Stimulated activated naive B cell treated with anti-CD40 and anti-IgM and Interleukin-4, amounts not matched to agents 10 μg/mL and 1 μg/mL and 100 μg/mL, for 72 hours (primary cell): ENCODE measurements around the gene CHRNA9.
"Not testable (repeated sequence)": the region's sequence is repeated elsewhere in the genome, so short reads cannot be mapped to it uniquely, and the experiment has no call there.

ENCODE experiments used
- ATAC-seq, 2 donors: fragments of 150-1000 bp; cut with Tn5 transposase; replicated peaks; 2 replicates each; pipeline ENCODE4 v1.10.0; 2021; ENCODE audit warnings: moderate library complexity in 1 of 2
- DNase-seq: peaks from one replicate; pipeline ENCODE4 v3.0.0; 2021
- H3K27ac Mint-ChIP-seq: one replicate; pipeline ENCODE4 v1.8.0; 2022; ENCODE audit warnings: mild to moderate bottlenecking, mixed read lengths
- H3K27me3 Mint-ChIP-seq, 2 donors: one replicate each; pipeline ENCODE4 v1.8.0; 2022; ENCODE audit warnings: mixed read lengths in 2 of 2
- H3K36me3 Mint-ChIP-seq, 2 donors: one replicate each; pipeline ENCODE4 v1.8.0; 2022; ENCODE audit warnings: mixed read lengths in 2 of 2, mild to moderate bottlenecking in 1 of 2
- H3K4me1 Mint-ChIP-seq, 2 donors: one replicate each; pipeline ENCODE4 v1.8.0; 2022; ENCODE audit warnings: mixed read lengths in 2 of 2, mild to moderate bottlenecking in 1 of 2
- H3K4me3 Mint-ChIP-seq, 2 donors: one replicate each; pipeline ENCODE4 v1.8.0; 2022; ENCODE audit warnings: mild to moderate bottlenecking in 2 of 2, mixed read lengths in 2 of 2, moderate library complexity in 1 of 2
- H3K9me3 Mint-ChIP-seq, 2 donors: one replicate each; pipeline ENCODE4 v1.8.0; 2022; ENCODE audit warnings: mixed read lengths in 2 of 2, mild to moderate bottlenecking in 1 of 2

The CHRNA9 gene

DNA sequence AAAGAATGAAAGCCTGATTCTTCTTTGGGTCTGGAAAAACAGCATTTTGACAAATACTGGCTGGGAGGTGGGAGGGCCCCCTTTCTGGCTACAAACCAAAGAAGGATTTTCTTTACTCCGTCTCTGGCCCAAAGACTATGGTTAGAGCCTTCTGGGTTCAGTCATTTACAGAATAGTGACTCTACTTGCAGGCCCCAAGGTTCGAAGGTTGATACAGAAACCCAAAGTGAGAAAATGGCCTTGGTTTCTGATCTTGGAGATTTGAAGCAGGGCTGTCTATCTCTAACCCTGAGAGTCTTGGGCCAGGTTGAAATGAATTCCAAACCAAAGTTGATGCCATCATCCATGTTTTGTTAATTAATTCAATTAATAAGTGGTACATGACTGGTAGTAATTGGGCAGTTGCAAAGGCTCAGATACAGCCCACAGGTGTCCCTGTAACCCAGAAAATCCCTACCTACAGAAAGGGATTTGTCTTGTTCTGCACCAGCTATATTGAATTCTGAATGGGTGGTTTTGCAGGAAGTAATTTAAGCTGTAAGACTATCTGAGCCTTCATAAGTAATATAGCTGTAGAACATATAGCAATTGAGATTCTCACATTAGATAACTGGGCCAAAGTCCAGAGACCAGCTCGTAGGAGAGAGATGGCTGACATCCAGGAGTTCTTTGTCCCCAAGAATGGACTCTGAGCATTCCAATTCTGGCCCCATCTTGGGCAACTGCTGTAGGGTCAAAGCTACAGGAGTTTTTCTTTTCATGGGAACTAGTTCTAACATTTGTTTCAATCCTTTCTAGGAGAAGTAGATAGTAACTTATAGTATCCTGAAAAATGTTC lies 34.5 kb downstream of the CHRNA9 start:
- Mint-ChIP-seq H3K4me3 (no peak overlapping the region), H3K27me3 (no peaks in the 10 kb centered on the region), H3K27ac (no peak overlapping the region), H3K36me3 (no peaks in the 10 kb centered on the region), H3K4me1 (peaks cover 0 to 5% of the 10 kb centered on the region in 2 donors), H3K9me3 (no peaks in the 10 kb centered on the region)
- ATAC-seq, result no peak
- no peak for DNase-seq

DNA sequence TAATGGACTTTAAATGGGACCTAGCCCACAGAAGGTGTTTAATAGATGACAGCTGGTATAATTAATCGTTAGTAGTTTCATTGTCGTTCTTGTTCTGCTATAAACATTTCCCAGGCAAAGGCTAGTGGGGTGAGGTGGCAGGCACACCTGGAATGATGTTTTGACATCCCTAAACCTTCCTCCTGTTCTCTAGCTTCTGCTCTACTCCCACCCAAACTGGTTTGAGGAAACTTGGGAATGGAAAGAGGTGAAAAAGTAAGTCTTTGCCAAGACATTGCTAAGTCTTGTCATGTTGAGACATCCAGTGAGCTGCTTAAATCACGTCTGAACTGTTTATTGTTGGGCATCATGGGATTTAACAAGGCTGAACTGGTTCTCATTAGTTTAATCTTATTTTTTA lies 37.5 kb downstream of the CHRNA9 start:
- H3K27me3 Mint-ChIP-seq, result no peaks in the 10 kb centered on the region
- H3K36me3 Mint-ChIP-seq, result no peaks in the 10 kb centered on the region
- H3K4me1 Mint-ChIP-seq, result no peaks in the 10 kb centered on the region
- no peak overlapping the region for H3K4me3 Mint-ChIP-seq
- DNase-seq (no peak), ATAC-seq (no peak)
- H3K27ac Mint-ChIP-seq, result no peak overlapping the region
- H3K9me3 Mint-ChIP-seq, result no peaks in the 10 kb centered on the region

DNA sequence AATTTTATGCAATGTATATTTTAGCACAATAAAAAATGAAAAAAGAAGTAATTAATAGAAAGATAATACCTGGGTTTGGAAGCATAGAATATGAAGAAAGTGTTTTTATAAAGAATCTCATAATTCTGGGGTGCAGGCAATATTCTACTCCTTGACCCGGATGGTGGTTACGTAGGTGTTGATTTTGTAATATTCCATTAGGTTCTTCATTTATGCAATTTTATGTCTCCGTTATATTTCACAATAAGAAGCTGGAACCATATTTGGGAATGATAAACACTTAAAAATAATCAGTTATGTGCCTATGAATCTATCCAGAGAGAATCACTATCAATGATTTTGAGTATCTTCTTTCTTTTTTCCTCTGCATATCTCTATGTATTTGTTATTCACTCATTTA lies 38.5 kb downstream of the CHRNA9 start:
- no peak for ATAC-seq
- H3K27me3 Mint-ChIP-seq, result no peaks in the 10 kb centered on the region
- H3K9me3 Mint-ChIP-seq, result no peaks in the 10 kb centered on the region
- no peaks in the 10 kb centered on the region for H3K4me1 Mint-ChIP-seq
- DNase-seq, result no peak
- no peaks in the 10 kb centered on the region for H3K36me3 Mint-ChIP-seq
- H3K27ac Mint-ChIP-seq, result no peak overlapping the region
- H3K4me3 Mint-ChIP-seq, result no peak overlapping the region

DNA sequence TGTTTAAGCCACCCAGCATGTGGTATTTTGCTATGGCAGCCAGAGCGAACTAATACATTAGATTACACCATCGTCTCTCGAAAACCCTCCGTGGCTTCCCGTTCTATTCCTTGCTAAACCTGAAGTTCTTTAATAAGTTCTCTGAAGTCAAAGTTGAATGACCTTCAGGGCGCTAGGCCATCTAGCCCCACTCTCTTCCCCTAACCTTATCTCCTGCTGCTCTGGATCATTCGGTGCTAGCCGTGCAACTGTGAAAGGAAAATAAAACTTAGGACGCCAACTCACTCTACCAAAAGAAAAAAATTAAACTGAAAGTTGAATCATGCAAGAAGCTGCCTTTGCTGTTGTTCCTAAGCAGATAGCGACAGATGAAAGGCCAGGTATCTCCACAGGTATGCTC lies 40.0 kb downstream of the CHRNA9 start:
- ATAC-seq, result no peak
- Mint-ChIP-seq H3K27ac (no peak overlapping the region), H3K27me3 (no peaks in the 10 kb centered on the region)

DNA sequence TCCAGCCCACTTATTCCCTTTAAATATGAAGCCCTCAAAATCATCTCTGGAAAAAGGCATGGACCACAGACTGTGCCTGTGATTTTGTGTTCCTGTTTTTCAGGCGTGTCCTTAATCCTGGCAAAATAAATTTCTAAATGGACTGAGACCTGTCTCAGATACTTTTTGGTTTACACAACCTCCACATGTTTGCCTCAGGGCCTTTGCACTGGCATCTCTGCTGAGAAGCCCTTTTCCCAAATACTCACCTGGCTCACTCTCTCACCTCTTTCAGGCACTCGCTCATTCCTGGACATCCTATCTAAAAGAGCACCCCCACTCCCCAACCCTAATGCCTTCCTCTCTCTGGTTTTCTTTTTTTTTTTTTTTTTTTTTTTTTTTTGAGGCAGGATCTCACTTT lies 40.5 kb downstream of the CHRNA9 start:
- Mint-ChIP-seq H3K36me3 (no peaks in the 10 kb centered on the region), H3K27me3 (no peaks in the 10 kb centered on the region), H3K9me3 (no peaks in the 10 kb centered on the region), H3K4me3 (no peak overlapping the region), H3K4me1 (no peaks in the 10 kb centered on the region), H3K27ac (no peak overlapping the region)
- no peak for ATAC-seq
- DNase-seq, result no peak

More for the DNA sequence above, 40.0 kb downstream of the CHRNA9 start:
- Mint-ChIP-seq H3K9me3 (no peaks in the 10 kb centered on the region), H3K36me3 (no peaks in the 10 kb centered on the region), H3K4me3 (no peak overlapping the region), H3K4me1 (no peaks in the 10 kb centered on the region)
- DNase-seq, result no peak

DNA sequence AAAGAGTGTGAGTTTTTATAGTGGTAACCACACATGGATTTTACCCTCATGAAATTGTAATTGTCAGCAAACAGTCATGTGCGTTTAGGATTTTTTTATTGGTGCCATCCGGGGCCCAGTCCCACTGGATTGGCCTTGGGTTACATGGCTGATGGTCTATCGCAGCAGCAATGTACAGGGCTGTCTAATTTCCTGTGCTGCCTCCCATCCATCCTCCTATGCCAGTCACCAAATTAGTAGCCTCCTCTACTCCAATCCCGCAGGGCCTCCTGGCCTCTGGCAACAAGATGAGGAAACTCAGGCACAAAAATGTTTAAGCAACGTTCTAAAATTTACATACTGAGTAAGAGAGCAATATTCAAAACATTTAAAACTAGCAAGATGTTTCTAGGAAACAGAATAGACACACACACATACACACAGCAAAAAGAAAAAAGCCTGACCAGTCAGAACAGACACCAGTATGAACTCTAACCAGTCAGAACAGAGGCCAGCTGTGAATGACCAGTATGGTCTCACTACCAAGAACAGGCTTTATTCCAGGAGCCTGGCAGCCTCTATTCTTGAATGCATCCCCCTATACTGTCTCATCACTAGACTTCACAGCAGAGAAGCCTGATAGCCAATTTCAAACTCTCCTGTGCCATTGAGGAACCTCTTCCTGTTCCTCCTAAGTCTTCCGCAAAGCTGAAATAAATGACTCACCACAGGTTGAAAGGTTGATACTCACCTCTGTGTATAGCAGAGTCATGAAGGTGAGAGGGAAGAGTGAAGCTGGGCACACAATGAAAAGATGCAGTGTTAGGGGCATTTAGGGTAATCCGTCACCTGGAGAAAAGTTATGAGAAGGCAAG lies 42.6 kb downstream of the CHRNA9 start:
- peak; percentile 31 to 48 for ATAC-seq

DNA sequence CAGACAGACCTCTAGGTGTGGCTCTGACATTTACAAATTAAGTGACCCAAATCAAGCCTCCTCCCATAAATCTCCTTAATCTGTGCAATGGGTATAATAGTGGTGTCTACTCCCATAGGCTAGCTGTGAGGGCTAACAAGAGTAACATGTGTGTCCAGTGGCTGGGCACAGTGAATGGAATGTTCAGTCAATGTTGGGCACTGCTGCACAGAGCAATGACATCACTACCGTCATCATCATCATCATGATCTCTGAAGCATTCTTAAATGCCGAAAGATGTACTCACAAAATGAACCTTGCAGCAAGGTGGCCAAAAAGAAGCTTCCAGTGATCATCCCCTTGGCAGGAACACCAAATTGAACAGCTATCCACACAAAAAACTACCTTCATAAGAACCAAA lies 43.5 kb downstream of the CHRNA9 start:
- Mint-ChIP-seq H3K27me3 (no peaks in the 10 kb centered on the region), H3K4me3 (no peak overlapping the region), H3K9me3 (no peaks in the 10 kb centered on the region), H3K4me1 (no peaks in the 10 kb centered on the region), H3K27ac (no peak overlapping the region), H3K36me3 (no peaks in the 10 kb centered on the region)
- ATAC-seq (no peak), DNase-seq (no peak)

More for the DNA sequence above, 42.6 kb downstream of the CHRNA9 start:
- Mint-ChIP-seq H3K4me1 (no peaks in the 10 kb centered on the region), H3K9me3 (no peaks in the 10 kb centered on the region), H3K4me3 (no peak overlapping the region), H3K27ac (no peak overlapping the region), H3K36me3 (no peaks in the 10 kb centered on the region), H3K27me3 (no peaks in the 10 kb centered on the region)
- no peak for DNase-seq

DNA sequence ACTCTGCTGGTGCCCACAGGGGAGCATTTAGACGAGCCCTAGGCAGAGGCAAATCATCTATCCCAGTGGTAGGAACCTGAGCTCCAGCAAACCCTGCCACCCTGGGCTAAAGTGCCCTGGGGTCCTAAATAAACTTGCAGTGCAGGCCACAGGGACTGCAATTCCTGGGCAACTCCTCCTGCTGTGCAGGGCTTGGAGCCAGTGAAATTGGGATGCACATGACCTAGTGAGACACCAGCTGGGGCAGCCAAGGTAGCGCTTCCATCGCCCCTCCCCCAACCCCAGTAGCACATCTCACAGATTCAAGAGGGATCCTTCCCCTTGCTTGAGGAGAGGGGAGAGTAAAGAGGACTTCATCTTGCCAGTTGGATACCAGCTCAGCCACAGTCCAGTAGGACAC lies 44.1 kb downstream of the CHRNA9 start:
- Mint-ChIP-seq H3K27ac (no peak overlapping the region), H3K27me3 (no peaks in the 10 kb centered on the region), H3K36me3 (no peaks in the 10 kb centered on the region), H3K4me1 (no peaks in the 10 kb centered on the region), H3K4me3 (no peak overlapping the region), H3K9me3 (no peaks in the 10 kb centered on the region)
- no peak for DNase-seq
- ATAC-seq, result no peak

DNA sequence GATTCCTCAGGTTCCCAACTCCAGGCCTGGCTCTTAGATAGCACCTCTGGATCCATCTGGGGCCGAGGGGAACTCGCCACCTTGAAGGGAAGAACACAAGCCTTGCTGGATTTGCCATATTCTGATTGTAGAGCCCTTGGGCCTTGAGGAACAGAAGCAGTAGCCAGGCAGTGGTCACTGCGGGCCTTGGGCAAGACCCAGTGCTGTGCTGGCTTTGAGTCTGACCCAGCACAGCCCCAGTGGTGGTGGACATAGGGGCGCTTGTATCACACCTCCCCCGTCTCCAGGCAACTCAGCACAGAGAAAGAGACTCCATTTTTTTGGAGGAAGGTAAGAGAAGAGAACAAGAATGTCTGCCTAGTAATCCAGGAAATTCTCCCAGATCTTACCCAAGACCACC lies 45.5 kb downstream of the CHRNA9 start:
- DNase-seq (no peak), ATAC-seq (no peak)
- Mint-ChIP-seq H3K27ac (peak overlapping the region; percentile 48), H3K9me3 (no peaks in the 10 kb centered on the region), H3K27me3 (no peaks in the 10 kb centered on the region), H3K36me3 (no peaks in the 10 kb centered on the region), H3K4me1 (no peaks in the 10 kb centered on the region), H3K4me3 (no peak overlapping the region)

DNA sequence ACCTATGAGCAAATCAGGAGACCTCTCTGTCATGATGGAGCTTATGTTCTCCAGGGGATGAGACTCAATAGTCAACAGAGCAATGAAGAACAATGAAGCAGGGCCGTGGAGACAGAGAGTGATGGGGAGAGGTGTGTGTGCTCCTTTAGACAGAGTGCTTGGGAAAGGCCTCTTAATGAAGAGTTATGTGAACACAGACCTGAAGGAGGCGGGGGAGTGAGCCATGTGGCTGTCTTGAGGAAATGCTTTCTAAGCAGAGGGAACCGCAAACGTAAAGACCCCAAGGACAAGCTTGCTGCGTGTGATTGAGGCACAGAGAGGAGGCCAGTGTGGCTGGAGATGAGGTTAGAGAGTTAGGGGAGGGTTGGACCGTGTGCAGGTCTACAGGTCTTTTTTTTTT lies 53.1 kb downstream of the CHRNA9 start:
- Mint-ChIP-seq H3K4me3 (no peak overlapping the region), H3K9me3 (no peaks in the 10 kb centered on the region), H3K27ac (no peak overlapping the region), H3K36me3 (no peaks in the 10 kb centered on the region), H3K4me1 (no peaks in the 10 kb centered on the region), H3K27me3 (no peaks in the 10 kb centered on the region)
- ATAC-seq (no peak), DNase-seq (no peak)

DNA sequence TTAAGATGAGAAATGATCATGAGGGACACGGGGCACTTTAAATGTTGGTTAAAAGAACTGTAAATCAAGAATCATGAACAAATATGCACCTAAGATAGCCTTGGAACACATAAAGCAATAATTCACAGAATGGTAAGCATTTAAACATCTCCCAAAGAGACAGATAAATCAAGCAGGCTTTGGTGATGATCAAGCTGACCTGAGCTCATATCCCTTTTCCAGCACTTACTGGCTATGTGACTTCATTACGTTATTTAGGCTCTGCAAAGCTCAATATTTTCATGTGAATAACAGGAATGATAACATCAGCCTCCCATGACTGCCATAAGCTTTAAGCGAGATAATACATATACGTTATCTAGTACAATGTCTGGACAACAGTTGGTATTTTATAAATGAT lies 54.9 kb downstream of the CHRNA9 start:
- Mint-ChIP-seq H3K27ac (no peak overlapping the region), H3K9me3 (peaks cover 0 to 2% of the 10 kb centered on the region in 2 donors), H3K4me3 (no peak overlapping the region), H3K4me1 (no peaks in the 10 kb centered on the region), H3K36me3 (no peaks in the 10 kb centered on the region), H3K27me3 (no peaks in the 10 kb centered on the region)
- ATAC-seq, result no peak
- DNase-seq, result no peak

DNA sequence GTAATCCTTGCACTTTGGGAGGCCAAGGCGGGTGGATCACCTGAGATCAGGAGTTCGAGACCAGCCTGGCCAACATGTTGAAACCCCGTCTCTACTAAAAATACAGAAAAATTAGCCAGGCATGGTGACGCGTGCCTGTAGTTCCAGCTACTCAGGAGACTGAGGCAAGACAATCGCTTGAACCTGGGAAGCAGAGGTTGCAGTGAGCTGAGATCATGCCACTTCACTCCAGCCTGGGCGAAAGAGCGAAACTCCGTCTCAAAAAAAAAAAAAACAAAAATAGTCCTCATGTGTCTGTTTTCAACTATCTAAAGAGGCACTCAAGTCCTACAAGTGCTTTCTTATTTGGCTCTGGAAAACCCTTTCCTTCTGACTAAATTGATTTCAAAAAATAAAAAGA lies 57.1 kb downstream of the CHRNA9 start:
- not testable (repeated sequence) for H3K36me3 Mint-ChIP-seq, H3K27ac Mint-ChIP-seq, H3K27me3 Mint-ChIP-seq, ATAC-seq, H3K9me3 Mint-ChIP-seq, H3K4me3 Mint-ChIP-seq, DNase-seq, H3K4me1 Mint-ChIP-seq

DNA sequence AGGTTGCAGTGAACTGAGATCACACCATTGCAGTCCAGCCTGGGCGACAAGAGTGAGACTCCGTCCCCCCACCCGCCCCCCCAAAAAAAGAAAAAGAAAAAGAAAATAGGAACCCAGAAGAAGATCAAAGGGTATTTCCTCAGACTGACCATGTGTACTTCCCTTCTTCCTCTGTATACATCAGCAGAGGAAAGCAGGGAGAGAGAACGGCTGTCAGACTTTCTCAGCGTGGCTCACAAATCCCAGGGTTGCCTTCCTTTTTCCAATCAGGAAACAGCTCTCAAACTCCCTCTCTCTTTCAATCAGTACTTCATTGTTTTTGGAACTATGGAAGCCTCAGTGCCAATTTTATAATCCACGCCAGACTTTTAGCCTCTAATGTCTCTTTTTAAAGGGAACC lies 59.1 kb downstream of the CHRNA9 start:
- Mint-ChIP-seq H3K9me3 (peaks cover 0 to 2% of the 10 kb centered on the region in 2 donors), H3K27ac (no peak overlapping the region), H3K4me1 (no peaks in the 10 kb centered on the region), H3K27me3 (no peaks in the 10 kb centered on the region), H3K4me3 (no peak overlapping the region), H3K36me3 (no peaks in the 10 kb centered on the region)
- DNase-seq, result no peak
- ATAC-seq, result no peak

DNA sequence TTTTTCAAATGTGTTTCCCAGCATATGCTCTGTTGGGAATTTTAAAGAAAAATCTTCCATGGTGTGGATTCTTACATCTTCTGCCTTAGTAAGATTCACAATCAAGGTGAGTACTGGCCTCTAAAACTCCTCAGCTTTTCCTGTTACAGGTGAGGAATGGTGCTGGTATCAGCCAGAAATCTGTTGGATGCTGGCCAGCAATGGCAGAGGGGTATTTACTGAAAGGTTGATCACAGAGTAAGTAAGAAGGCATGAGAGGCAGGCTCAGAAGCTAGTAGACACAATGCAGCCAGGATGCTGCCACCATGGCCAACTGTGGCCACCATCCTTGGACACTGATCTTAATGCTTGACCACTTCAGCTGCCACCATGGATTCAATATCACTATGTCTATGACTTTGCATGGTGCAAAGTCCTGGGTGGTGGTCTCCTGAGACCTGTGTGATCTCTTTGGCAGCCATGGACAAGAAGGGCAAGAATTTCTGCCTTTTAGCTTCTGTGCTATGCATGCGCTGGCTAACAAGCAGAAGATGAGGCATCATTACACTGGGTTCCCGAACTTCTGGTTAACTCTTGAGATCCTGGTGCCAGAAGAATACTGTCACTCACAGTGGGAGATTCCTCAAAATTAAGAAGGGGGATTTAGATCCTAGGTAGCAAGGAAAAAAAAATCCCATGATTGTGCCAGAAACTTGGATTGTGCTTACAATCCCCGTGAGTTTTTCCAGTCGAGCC lies 60.2 kb downstream of the CHRNA9 start:
- Mint-ChIP-seq H3K27ac (no peak overlapping the region), H3K36me3 (no peaks in the 10 kb centered on the region), H3K9me3 (peaks cover 0 to 2% of the 10 kb centered on the region in 2 donors), H3K4me1 (no peaks in the 10 kb centered on the region), H3K4me3 (no peak overlapping the region), H3K27me3 (no peaks in the 10 kb centered on the region)
- ATAC-seq (no peak), DNase-seq (no peak)
